Hematopoietic multipotent progenitor cell treated with erythropoietin and hydrocortisone succinate and interleukin-3 and kit ligand, for 6 days (in vitro differentiated cells): Measurements from ENCODE around the gene CBARP.

Experiments used
- DNase-seq: peaks from one replicate; pipeline ENCODE4 v3.0.0-alpha.2; 2015

The CBARP gene

GRCh38 chr19:1275260-1275975 lies 37.6 kb upstream of the CBARP start, which contains the start of gene FAM174C:
TSS of gene FAM174C (plus strand) at chr19:1275530. CDS start at chr19:1275550, 20 bp downstream.
- DNase-seq, result peak; percentile 98

- DNase-seq, result no peak
Measured at GRCh38 chr19:1274852-1275259, 37.1 kb upstream of the CBARP start.

DNA sequence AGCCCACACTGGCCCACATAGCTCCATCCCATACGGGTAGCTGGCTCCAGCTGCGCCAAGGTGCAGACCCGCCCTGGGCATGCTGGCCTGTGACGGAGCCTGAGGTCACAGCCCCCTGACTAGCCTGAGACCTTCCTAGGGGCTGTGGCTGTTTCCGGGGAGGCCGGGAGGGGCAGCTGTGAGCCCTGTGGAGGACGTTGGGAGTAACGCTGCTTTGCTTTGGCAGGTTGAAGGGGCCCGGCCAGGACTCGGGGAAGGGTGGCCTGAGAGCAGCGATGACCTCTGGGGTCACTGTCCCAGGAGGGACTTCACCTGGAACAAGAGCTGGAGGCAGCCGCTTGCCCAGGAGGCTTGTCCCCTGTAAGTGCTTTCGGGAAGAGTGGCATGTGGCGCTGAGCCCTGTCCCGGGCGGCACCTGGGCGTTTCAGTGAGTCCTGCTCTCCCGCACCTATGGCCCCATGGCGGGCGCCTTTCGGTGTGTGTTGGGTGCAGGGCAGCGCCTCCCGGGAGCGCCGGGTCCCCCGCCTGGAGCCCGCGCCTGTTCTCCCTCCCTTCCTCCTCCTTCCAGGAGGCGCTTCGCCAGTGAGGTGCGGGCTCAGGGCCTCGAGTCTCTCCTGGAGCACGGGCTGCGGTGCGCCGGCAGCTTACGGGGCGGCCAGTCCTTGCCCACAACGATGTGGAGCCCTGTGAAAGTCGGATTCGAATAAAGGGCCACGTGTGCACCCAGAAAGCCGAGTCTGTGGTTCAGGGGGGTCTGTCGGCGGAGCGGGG lies 36.5 kb upstream of the CBARP start:
- DNase-seq, result no peak

GRCh38 chr19:1273263-1274041 lies 35.6 kb upstream of the CBARP start:
- DNase-seq, result no peak

GRCh38 chr19:1272423-1273262 lies 34.8 kb upstream of the CBARP start:
- no peak for DNase-seq

GRCh38 chr19:1271528-1272422 lies 34.0 kb upstream of the CBARP start:
- no peak for DNase-seq

- DNase-seq, result no peak
Measured at GRCh38 chr19:1270854-1271527, 33.2 kb upstream of the CBARP start.

- DNase-seq, result peak; percentile 72
Measured at GRCh38 chr19:1270213-1270853, 32.5 kb upstream of the CBARP start.

DNA sequence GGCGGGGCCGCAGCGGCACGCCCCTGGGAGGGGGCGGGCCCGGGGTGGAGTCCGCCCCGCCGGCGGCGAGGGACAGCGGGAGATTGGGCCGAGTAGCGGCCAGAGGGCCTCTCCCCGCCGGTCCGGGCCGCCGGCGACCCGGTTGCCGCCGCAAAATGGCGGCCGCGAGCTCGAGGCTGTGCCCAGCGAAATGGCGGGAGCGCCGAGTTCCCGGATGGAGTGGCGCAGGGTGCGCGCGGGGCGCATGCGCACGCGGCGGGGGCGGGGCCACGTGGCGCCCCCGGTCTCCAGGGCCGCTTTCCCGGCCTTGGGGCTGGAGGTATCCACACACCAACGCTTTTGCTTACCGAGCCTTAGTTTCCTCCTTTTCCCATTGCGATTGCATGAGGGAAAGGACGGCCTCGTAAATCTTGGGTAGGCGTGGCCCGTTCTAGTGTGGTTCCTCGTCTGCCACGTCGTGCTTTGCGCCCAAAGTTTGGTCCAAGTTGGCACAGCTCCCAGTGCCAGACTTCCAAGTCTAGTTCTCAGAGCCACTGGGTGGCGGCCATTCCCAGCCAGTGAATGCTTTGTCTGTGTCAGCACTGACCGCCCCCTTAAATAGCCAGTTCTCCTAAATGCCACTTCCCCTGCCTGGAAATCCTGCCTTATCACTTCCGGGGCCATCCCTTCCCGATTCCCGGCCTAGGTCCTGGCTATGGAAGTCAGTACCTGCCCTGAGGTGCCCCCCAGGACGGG lies 31.8 kb upstream of the CBARP start:
- peak; percentile 88 for DNase-seq

DNA sequence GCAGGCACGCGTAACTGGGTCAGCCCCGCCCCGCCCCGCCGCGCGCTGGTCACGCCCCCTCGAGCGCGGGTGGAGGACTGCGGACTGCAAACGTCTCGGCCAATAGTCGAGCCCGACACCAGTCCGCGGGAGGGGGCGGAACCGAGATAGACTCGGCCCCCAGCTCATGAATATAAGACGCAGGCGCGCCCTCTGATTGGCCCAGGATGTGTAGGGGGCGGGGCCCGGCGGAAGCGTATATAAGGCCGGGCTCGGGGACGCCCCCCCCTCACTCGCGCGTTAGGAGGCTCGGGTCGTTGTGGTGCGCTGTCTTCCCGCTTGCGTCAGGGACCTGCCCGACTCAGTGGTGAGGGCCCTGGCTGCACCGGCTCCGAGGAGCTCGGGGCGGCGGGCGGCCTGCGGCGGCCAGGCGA lies 31.3 kb upstream of the CBARP start, which contains the start of gene CIRBP:
Gene CIRBP, plus strand, starts transcription at position 268 of the 413 bp plus-strand sequence. CDS start 1,602 bp downstream, outside the sequence.
- peak; percentile 100 for DNase-seq

DNA sequence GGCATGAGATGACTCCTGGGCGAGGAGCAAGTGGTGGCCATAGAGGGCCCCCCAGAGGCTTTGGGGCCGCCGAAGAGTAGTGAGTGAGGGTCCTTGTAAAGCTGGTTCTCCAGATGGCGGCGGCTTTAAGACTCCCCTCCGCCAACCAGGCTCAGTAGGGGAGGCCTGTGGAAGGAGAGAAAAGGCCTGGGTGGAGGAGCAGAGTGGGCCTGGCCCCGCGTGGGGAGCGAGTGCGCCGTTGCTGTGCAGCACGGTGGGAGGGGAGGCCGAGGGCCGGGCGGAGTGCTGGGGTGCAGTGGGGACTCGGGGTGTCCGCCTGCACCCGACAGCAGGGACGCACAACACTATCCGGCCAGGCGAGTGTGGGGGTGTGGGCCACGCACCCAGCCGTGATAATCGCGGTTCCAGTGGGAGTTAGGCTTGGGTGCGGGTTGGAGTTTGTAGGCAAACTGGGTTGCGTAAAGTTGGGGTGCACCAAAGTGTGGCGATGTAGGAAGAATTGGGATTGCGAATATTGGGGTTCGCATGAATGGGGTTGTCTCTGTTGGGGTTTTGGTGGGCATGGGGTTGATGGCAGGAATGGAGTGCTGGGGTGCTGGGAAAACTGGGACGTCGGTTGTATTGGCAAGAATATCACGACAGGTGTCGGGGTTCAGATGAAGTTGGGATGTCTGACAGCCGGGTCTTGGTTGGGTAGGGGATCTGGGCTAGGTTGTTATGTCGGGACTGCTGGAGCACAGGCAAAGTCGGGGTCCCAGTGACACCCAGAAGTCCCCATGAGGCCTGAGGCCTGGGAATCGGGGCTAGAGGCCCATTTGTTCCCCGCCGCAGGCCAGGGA lies 30.6 kb upstream of the CBARP start:
- DNase-seq, result no peak

DNA sequence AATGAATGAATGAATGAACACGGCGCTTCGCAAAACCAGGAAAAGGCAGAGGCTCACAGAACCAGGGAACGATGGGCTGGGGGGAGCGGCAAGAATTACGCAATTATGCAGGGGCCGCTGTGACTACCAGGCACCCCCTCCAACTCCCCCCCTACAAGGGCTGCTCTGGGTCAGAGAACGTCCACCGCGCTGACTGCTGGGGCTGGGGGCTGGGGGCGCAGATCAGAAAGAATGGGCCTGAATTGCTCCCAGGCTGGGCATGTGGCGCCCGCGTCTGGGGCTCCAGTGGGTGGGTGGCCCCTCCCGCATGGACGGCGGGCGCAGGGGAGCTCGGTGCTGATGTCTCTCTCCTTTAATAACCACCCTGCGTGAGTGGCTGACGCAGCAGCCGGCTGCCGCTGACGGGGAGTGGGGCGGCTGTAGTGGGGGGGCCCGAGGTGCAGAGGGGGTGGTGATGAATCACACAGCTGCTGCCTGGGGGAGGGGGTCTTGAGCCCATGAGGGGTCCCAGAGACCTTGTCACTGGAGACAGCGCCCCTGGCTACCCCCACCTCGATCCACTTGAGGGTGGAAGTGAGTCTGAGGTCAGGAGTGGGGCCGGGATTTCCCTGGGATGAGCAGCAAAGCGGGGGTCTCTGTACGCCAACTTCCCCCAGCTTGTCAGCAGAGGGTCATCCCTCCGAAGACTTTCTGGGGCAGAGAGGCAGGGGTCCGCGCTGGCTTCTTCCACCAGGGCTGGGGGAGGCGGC lies 29.8 kb upstream of the CBARP start:
- DNase-seq, result no peak

- peak; percentile 61 for DNase-seq
Measured at GRCh38 chr19:1266916-1267476, 29.2 kb upstream of the CBARP start.

GRCh38 chr19:1266129-1266915 lies 28.5 kb upstream of the CBARP start:
- peak; percentile 95 for DNase-seq

GRCh38 chr19:1265615-1266128 lies 27.9 kb upstream of the CBARP start:
- peak; percentile 70 for DNase-seq
